Activated B cell treated with CpG ODN at 0.5 μM for 24 hours (primary cell): Measurements from ENCODE around the gene PAQR4. TPM values are rescaled to one million over a fixed set of nuclear protein-coding genes. Genes with fewer than 3 reads are reported as not detected.
"Not testable (repeated sequence)": the region's sequence is repeated elsewhere in the genome, so short reads cannot be mapped to it uniquely, and the experiment has no call there.

Experiments used
- ATAC-seq: fragments of 200-7000 bp; cut with Tn5 transposase; one replicate; pipeline ENCODE4 v1.10.0; 2021; ENCODE audit warnings: low read depth, mild to moderate bottlenecking, moderate library complexity
- CTCF ChIA-PET: fragments of 350-600 bp; sonication (Branson Sonifier 250); formaldehyde crosslinking; loops from one replicate; lab custom pipeline; 2021; ENCODE audit warnings: antibody characterized with exemption; lab: Charles Lee
- POLR2A ChIA-PET: fragments of 350-600 bp; sonication (Branson Sonifier 250); formaldehyde crosslinking; loops from one replicate; lab custom pipeline; 2021; ENCODE audit warnings: antibody characterized with exemption; lab: Charles Lee
- DNase-seq: peaks from one replicate; pipeline ENCODE4 v3.0.0; 2022
- H3K27ac Mint-ChIP-seq: one replicate; pipeline ENCODE4 v1.8.0; 2020; ENCODE audit warnings: mixed read lengths
- H3K27me3 Mint-ChIP-seq: one replicate; pipeline ENCODE4 v1.8.0; 2021; ENCODE audit warnings: mixed read lengths
- H3K36me3 Mint-ChIP-seq: one replicate; pipeline ENCODE4 v1.8.0; 2021; ENCODE audit warnings: low read depth, mixed read lengths
- H3K4me1 Mint-ChIP-seq: one replicate; pipeline ENCODE4 v1.8.0; 2021; ENCODE audit warnings: mixed read lengths
- H3K4me3 Mint-ChIP-seq: one replicate; pipeline ENCODE4 v1.8.0; 2020; ENCODE audit warnings: mild to moderate bottlenecking, mixed read lengths
- H3K9me3 Mint-ChIP-seq: one replicate; pipeline ENCODE4 v1.8.0; 2020; ENCODE audit warnings: mixed read lengths
- CTCF ChIP-seq: fragments of 200-600 bp; IDR thresholded peaks from one replicate; pipeline ENCODE4 v1.8.0; 2022; ENCODE audit warnings: antibody characterized with exemption, mild to moderate bottlenecking
- intact Hi-C: fragments of 100-400 bp; cut with micrococcal nuclease; formaldehyde crosslinking; loops from one replicate; pipeline ENCODE4 v1.15.1; 2024
- total RNA-seq: library from RNA; stranded (reverse); gene quantifications from 2 replicates; pipeline ENCODE4 v1.2.3, GENCODE V29; 2022

PAQR4 gene
- total RNA-seq, 1 donor from 2014 or later, result 2.7 TPM

GRCh38 chr16:2929693-2930092 is 39.5 kb upstream of the PAQR4 start:
- CTCF ChIA-PET, result no interaction called here
- Mint-ChIP-seq H3K9me3 (no peaks in the 10 kb centered on the region), H3K4me1 (peaks cover 10% of the 10 kb centered on the region), H3K36me3 (peaks cover 16% of the 10 kb centered on the region), H3K27ac (no peak overlapping the region), H3K27me3 (no peaks in the 10 kb centered on the region), H3K4me3 (no peak overlapping the region)
- DNase-seq, result no peak
- intact Hi-C loops, result loop anchor here (5.0 kb wide), 1 partner anchor 33 kb away; the partner anchor contains the start of gene KREMEN2
- ATAC-seq, result no peak
- POLR2A ChIA-PET, result no interaction called here
- TF ChIP-seq CTCF, result no peak

- no peaks in the 10 kb centered on the region for H3K27me3 Mint-ChIP-seq
- no peaks in the 10 kb centered on the region for H3K9me3 Mint-ChIP-seq
- ATAC-seq (no peak), DNase-seq (no peak)
- peaks cover 10% of the 10 kb centered on the region for H3K4me1 Mint-ChIP-seq
- no peak for TF ChIP-seq CTCF
- ChIA-PET POLR2A (no interaction called here), CTCF (no interaction called here)
- peaks cover 19% of the 10 kb centered on the region for H3K36me3 Mint-ChIP-seq
- H3K4me3 Mint-ChIP-seq, result no peak overlapping the region
- H3K27ac Mint-ChIP-seq, result no peak overlapping the region
- intact Hi-C loops, result no loop called here
Measured at GRCh38 chr16:2930236-2930635, 38.9 kb upstream of the PAQR4 start.

GRCh38 chr16:2931231-2931914 is 37.8 kb upstream of the PAQR4 start:
- H3K27me3 Mint-ChIP-seq, H3K4me1 Mint-ChIP-seq, H3K4me3 Mint-ChIP-seq, CTCF ChIA-PET, H3K9me3 Mint-ChIP-seq, intact Hi-C loops, ATAC-seq, POLR2A ChIA-PET, H3K27ac Mint-ChIP-seq, DNase-seq: not testable (repeated sequence)
- peaks cover 28% of the 10 kb centered on the region for H3K36me3 Mint-ChIP-seq

- Mint-ChIP-seq H3K4me3 (no peak overlapping the region), H3K36me3 (peaks cover 30% of the 10 kb centered on the region), H3K4me1 (no peaks in the 10 kb centered on the region), H3K27me3 (no peaks in the 10 kb centered on the region), H3K9me3 (no peaks in the 10 kb centered on the region), H3K27ac (no peak overlapping the region)
- ATAC-seq (no peak), DNase-seq (no peak)
- no peak for TF ChIP-seq CTCF
- ChIA-PET CTCF (no interaction called here), POLR2A (no interaction called here)
- intact Hi-C loops, result no loop called here
Measured at GRCh38 chr16:2933136-2933535, 36.0 kb upstream of the PAQR4 start.

- Mint-ChIP-seq H3K27me3 (no peaks in the 10 kb centered on the region), H3K9me3 (no peaks in the 10 kb centered on the region), H3K27ac (no peak overlapping the region), H3K4me3 (no peak overlapping the region), H3K36me3 (peaks cover 34% of the 10 kb centered on the region), H3K4me1 (no peaks in the 10 kb centered on the region)
- no peak for DNase-seq
- intact Hi-C loops, result no loop called here
- ChIA-PET POLR2A (no interaction called here), CTCF (no interaction called here)
- no peak for ATAC-seq
- TF ChIP-seq CTCF, result no peak
Measured at GRCh38 chr16:2933701-2934100, 35.4 kb upstream of the PAQR4 start.

GRCh38 chr16:2934450-2934849 is 34.7 kb upstream of the PAQR4 start:
- Mint-ChIP-seq H3K9me3 (no peaks in the 10 kb centered on the region), H3K36me3 (peaks cover 41% of the 10 kb centered on the region), H3K4me3 (no peak overlapping the region), H3K4me1 (no peaks in the 10 kb centered on the region), H3K27me3 (no peaks in the 10 kb centered on the region), H3K27ac (no peak overlapping the region)
- ChIA-PET CTCF (no interaction called here), POLR2A (no interaction called here)
- ATAC-seq (no peak), DNase-seq (no peak)
- intact Hi-C loops, result no loop called here
- TF ChIP-seq CTCF, result no peak
